HepG2 (cell line): ENCODE results near the gene TSPAN9. TPM values are rescaled to one million over a fixed set of nuclear protein-coding genes. Genes with fewer than 3 reads are reported as not detected.

Experiments
- AGO2 ChIP-seq: fragments of 200-400 bp; formaldehyde crosslinking; optimal IDR thresholded peaks from 2 replicates; pipeline ENCODE3; 2017; ENCODE audit warnings: mild to moderate bottlenecking, low read depth, low read length, moderate library complexity
- CBFB ChIP-seq: sonication (generic); formaldehyde crosslinking; IDR thresholded peaks from 2 replicates; pipeline ENCODE4 v1.4.0; 2020; ENCODE audit warnings: missing genetic modification reagents
- CEBPG ChIP-seq: IDR thresholded peaks from 2 replicates; pipeline ENCODE4 v1.6.1; 2016
- FOXP1 ChIP-seq, 2 experiments: fragments of 450-650 bp in 1 of 2; IDR thresholded peaks; 2 replicates each; pipeline ENCODE4 v1.6.1; 2017 to 2018; ENCODE audit warnings: antibody characterized with exemption in 1 of 2
- KLF15 ChIP-seq: sonication (generic); formaldehyde crosslinking; IDR thresholded peaks from 2 replicates; pipeline ENCODE4 v1.8.1; 2023; ENCODE audit warnings: borderline replicate concordance, mild to moderate bottlenecking, inconsistent platforms, missing genetic modification reagents, mixed read lengths
- MAFK ChIP-seq, 2 experiments: IDR thresholded peaks in 1 of 2; conservative IDR thresholded peaks in 1 of 2; 2 replicates each; pipeline ENCODE4 v1.6.1; 2011; ENCODE audit warnings: improper control_type of control experiment in 2 of 2, low read length in 2 of 2
- NONO ChIP-seq, 2 experiments: fragments of 450-650 bp in 1 of 2; sonication (generic) in 1 of 2; formaldehyde crosslinking in 1 of 2; IDR thresholded peaks in 1 of 2; conservative IDR thresholded peaks in 1 of 2; 2 replicates each; pipeline versions ENCODE4 v1.6.1 to v1.8.0; 2017 to 2022; ENCODE audit warnings: mild to moderate bottlenecking in 1 of 2, missing genetic modification reagents in 1 of 2, moderate library complexity in 1 of 2
- PAX8 ChIP-seq: sonication (generic); formaldehyde crosslinking; IDR thresholded peaks from 2 replicates; pipeline ENCODE4 v1.8.0; 2022; ENCODE audit warnings: mild to moderate bottlenecking, missing genetic modification reagents, borderline replicate concordance
- PHF20 ChIP-seq: sonication (generic); formaldehyde crosslinking; IDR thresholded peaks from 2 replicates; pipeline ENCODE4 v1.5.0; 2020; ENCODE audit warnings: mild to moderate bottlenecking, missing genetic modification reagents
- PPARG ChIP-seq: conservative IDR thresholded peaks from 2 replicates; pipeline ENCODE4 v1.6.1; 2016; ENCODE audit warnings: missing biosample characterization, missing genetic modification reagents
- RAD21 ChIP-seq: fragments of 450-650 bp; formaldehyde crosslinking; IDR thresholded peaks from 2 replicates; pipeline ENCODE4 v1.5.0; 2020; ENCODE audit warnings: mild to moderate bottlenecking
- SP2 ChIP-seq: sonication (generic); formaldehyde crosslinking; IDR thresholded peaks from 2 replicates; pipeline ENCODE4 v1.5.1; 2020; ENCODE audit warnings: mild to moderate bottlenecking, missing genetic modification reagents
- SYNCRIP ChIP-seq: fragments of 200-400 bp; formaldehyde crosslinking; IDR thresholded peaks from 2 replicates; pipeline ENCODE4 v1.6.1; 2018; ENCODE audit warnings: mild to moderate bottlenecking, low read depth, low read length; ENCODE audit not compliant: insufficient read depth
- TFAP4 ChIP-seq: sonication (generic); IDR thresholded peaks from 2 replicates; pipeline ENCODE4 v1.6.1; 2016; ENCODE audit warnings: low read depth, borderline replicate concordance
- ZFP36 ChIP-seq: fragments of 150-350 bp; IDR thresholded peaks from 2 replicates; pipeline ENCODE4 v1.6.1; 2018; ENCODE audit warnings: borderline replicate concordance, low read length, low read depth; ENCODE audit not compliant: partially characterized antibody
- ZNF17 ChIP-seq: sonication (generic); formaldehyde crosslinking; IDR thresholded peaks from 2 replicates; pipeline ENCODE4 v1.5.0; 2020; ENCODE audit warnings: mild to moderate bottlenecking, missing genetic modification reagents
- ZNF260 ChIP-seq: sonication (generic); formaldehyde crosslinking; IDR thresholded peaks from 2 replicates; pipeline ENCODE4 v1.4.0; 2020; ENCODE audit warnings: missing genetic modification reagents, low read depth, mild to moderate bottlenecking, borderline replicate concordance
- ZNF556 ChIP-seq: sonication (generic); formaldehyde crosslinking; IDR thresholded peaks from 2 replicates; pipeline ENCODE4 v1.4.0; 2020; ENCODE audit warnings: mild to moderate bottlenecking, missing genetic modification reagents, borderline replicate concordance
- ZNF639 ChIP-seq: conservative IDR thresholded peaks from 2 replicates; pipeline ENCODE4 v1.6.1; 2018; ENCODE audit warnings: missing genetic modification reagents
- ZNF891 ChIP-seq: sonication (generic); formaldehyde crosslinking; IDR thresholded peaks from 2 replicates; pipeline ENCODE4 v1.5.0; 2020; ENCODE audit warnings: mild to moderate bottlenecking, missing genetic modification reagents
- polyA plus RNA-seq, 8 experiments: library from polyadenylated mRNA; depleted of rRNA in 3 of 8; stranded (reverse) in 7 of 8; unstranded in 1 of 8; fragments of >200 nt; fragmentation: Illumina TruSeq in 4 of 8; extraction: Trizol in 4 of 8; gene quantifications; 2 replicates each; pipeline versions ENCODE4 v1.2.1 to v1.2.3, GENCODE V29; 2011 to 2016; ENCODE audit warnings: low read depth in 4 of 8, missing spikeins in 1 of 8, mixed read lengths in 1 of 8; ENCODE audit not compliant: insufficient read depth in 1 of 8
- total RNA-seq, 5 experiments: library from RNA; depleted of rRNA; stranded (reverse); fragments of >200 nt; fragmentation: Illumina TruSeq; extraction: Trizol; gene quantifications; 2 replicates each; pipeline ENCODE4 v1.2.3, GENCODE V29; 2016; ENCODE audit warnings: low read depth in 1 of 5
- TF ChIP-seq, protein P1 (sequence below): sonication (generic); formaldehyde crosslinking; IDR thresholded peaks from 2 replicates; pipeline ENCODE4 v1.5.0; 2020; ENCODE audit warnings: missing genetic modification reagents
- TF ChIP-seq, protein P2 (sequence below): sonication (generic); formaldehyde crosslinking; conservative IDR thresholded peaks from 2 replicates; pipeline ENCODE4 v1.4.0; 2020; ENCODE audit warnings: missing genetic modification reagents

TSPAN9 gene
- total and polyA plus RNA-seq, 2 of the 13 experiments (the other 11 are each of a cell fraction or from before 2014, with no cell fraction given): 18.1 to 42.3 TPM

DNA sequence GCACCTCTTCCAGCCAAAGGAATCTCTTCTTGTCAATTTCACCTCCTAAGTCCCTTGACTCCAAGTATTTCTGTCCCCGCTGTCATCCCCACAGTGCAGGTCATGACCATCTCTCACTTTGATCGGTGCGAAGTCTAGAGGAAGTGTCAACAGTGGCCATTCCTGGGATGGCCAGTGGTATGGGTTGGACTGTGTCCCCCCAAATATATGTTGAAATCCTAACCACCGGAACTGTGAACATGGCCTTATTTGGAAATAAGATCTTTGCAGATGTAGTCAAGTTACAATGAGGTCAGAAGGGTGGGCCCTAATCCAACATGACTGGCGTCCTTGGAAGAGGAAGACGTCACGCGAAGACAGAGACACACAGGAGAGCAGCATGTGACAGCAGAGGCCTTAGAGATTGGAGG, 257.9 kb downstream of the TSPAN9 start (continued):
- TF ChIP-seq, protein P1, sequence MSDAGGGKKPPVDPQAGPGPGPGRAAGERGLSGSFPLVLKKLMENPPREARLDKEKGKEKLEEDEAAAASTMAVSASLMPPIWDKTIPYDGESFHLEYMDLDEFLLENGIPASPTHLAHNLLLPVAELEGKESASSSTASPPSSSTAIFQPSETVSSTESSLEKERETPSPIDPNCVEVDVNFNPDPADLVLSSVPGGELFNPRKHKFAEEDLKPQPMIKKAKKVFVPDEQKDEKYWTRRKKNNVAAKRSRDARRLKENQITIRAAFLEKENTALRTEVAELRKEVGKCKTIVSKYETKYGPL: no peak
- TF ChIP-seq MAFK (conservative IDR thresholded peaks at IDR 0.05 in 1 of 2, IDR thresholded peaks at IDR 0.05 in 1 of 2; ENCODE audit: low read length in 2 of 2): no peak
- TF ChIP-seq ZNF260 (CRISPR knock-in tag): no peak
- TF ChIP-seq PAX8 (CRISPR knock-in tag): no peak
- TF ChIP-seq CBFB: 0 out of 2 replicates have a peak, but pooled peaks have one; percentile 41
- no peak for TF ChIP-seq AGO2
- TF ChIP-seq SP2 (CRISPR knock-in tag): no peak
- TF ChIP-seq CEBPG (CRISPR knock-in tag): peak; percentile 81
- no peak for TF ChIP-seq KLF15
- TF ChIP-seq, protein P2, sequence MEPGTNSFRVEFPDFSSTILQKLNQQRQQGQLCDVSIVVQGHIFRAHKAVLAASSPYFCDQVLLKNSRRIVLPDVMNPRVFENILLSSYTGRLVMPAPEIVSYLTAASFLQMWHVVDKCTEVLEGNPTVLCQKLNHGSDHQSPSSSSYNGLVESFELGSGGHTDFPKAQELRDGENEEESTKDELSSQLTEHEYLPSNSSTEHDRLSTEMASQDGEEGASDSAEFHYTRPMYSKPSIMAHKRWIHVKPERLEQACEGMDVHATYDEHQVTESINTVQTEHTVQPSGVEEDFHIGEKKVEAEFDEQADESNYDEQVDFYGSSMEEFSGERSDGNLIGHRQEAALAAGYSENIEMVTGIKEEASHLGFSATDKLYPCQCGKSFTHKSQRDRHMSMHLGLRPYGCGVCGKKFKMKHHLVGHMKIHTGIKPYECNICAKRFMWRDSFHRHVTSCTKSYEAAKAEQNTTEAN (CRISPR knock-in tag): no peak
- no peak for TF ChIP-seq ZNF639 (CRISPR knock-in tag)
- TF ChIP-seq ZFP36: peak; percentile 67
- no peak for TF ChIP-seq TFAP4
- TF ChIP-seq ZNF17 (CRISPR knock-in tag): no peak
- TF ChIP-seq FOXP1 (IDR thresholded peaks at IDR 0.05): no peak
- peak; percentile 68 for TF ChIP-seq FOXP1 (CRISPR knock-in tag; IDR thresholded peaks at IDR 0.05)
- no peak for TF ChIP-seq PHF20 (CRISPR knock-in tag)
- 0 out of 2 replicates have a peak, but pooled peaks have one; percentile 25 for TF ChIP-seq PPARG (CRISPR knock-in tag)
- TF ChIP-seq ZNF556 (CRISPR knock-in tag): no peak
- no peak for TF ChIP-seq NONO (IDR thresholded peaks at IDR 0.05)
- TF ChIP-seq NONO (CRISPR knock-in tag; conservative IDR thresholded peaks at IDR 0.05): 0 out of 2 replicates have a peak, but pooled peaks have one; percentile 29
- TF ChIP-seq SYNCRIP: no peak
- TF ChIP-seq RAD21 (CRISPR knock-in tag): no peak
- no peak for TF ChIP-seq ZNF891 (CRISPR knock-in tag)
